Neuronal stem cell (in vitro differentiated cells): ENCODE results near the gene WTIP.
"Not testable (repeated sequence)": the region's sequence is repeated elsewhere in the genome, so short reads cannot be mapped to it uniquely, and the experiment has no call there.

Experiments
- DNase-seq: peaks from one replicate; pipeline ENCODE4 v3.0.0-alpha.2; 2013; ENCODE audit warnings: low spot score
- H2AFZ ChIP-seq: one replicate; pipeline ENCODE4 v1.6.1; 2013; ENCODE audit warnings: mild to moderate bottlenecking, low read length, inconsistent platforms
- H2AK5ac ChIP-seq: 2 replicates; pipeline ENCODE4 v1.6.1; 2013; ENCODE audit warnings: low read depth, mild to moderate bottlenecking, inconsistent platforms, low read length, moderate library complexity, mixed read lengths
- H2BK120ac ChIP-seq: 2 replicates; pipeline ENCODE4 v1.6.1; 2013; ENCODE audit warnings: low read depth, mild to moderate bottlenecking, inconsistent platforms, low read length, moderate library complexity, mixed read lengths
- H2BK12ac ChIP-seq: one replicate; pipeline ENCODE4 v1.6.1; 2013; ENCODE audit warnings: low read length, inconsistent platforms
- H2BK15ac ChIP-seq: 2 replicates; pipeline ENCODE4 v1.6.1; 2013; ENCODE audit warnings: mild to moderate bottlenecking, low read length, inconsistent platforms, mixed read lengths
- H2BK5ac ChIP-seq: one replicate; pipeline ENCODE4 v1.6.1; 2013; ENCODE audit warnings: inconsistent platforms, mild to moderate bottlenecking, low read length, moderate library complexity
- H3K14ac ChIP-seq: one replicate; pipeline ENCODE4 v1.6.1; 2013; ENCODE audit warnings: low read length, inconsistent platforms
- H3K18ac ChIP-seq: 2 replicates; pipeline ENCODE4 v1.6.1; 2013; ENCODE audit warnings: low read length, inconsistent platforms
- H3K23ac ChIP-seq: 2 replicates; pipeline ENCODE4 v1.6.1; 2013; ENCODE audit warnings: low read depth, mild to moderate bottlenecking, mixed read lengths, low read length, inconsistent platforms; ENCODE audit not compliant: poor library complexity
- H3K27ac ChIP-seq: replicated peaks from 3 replicates; pipeline ENCODE4 v1.5.1; 2013; ENCODE audit warnings: low read length, inconsistent platforms
- H3K27me3 ChIP-seq, 3 experiments: 2 replicates each; pipeline ENCODE4 v1.6.1; 2013; ENCODE audit warnings: low read length in 3 of 3, mild to moderate bottlenecking in 2 of 3, inconsistent platforms in 1 of 3, low read depth in 1 of 3, mixed read lengths in 1 of 3, moderate library complexity in 1 of 3; ENCODE audit not compliant: control insufficient read depth in 3 of 3, insufficient read depth in 3 of 3
- H3K36me3 ChIP-seq, 2 donors: replicated peaks in 1 of 2; 2 replicates each; pipeline ENCODE4 v1.6.1; 2013; ENCODE audit warnings: low read length in 2 of 2; ENCODE audit not compliant: control insufficient read depth in 2 of 2, insufficient read depth in 2 of 2
- H3K4ac ChIP-seq: 2 replicates; pipeline ENCODE4 v1.6.1; 2013; ENCODE audit warnings: inconsistent platforms, mild to moderate bottlenecking, low read length, moderate library complexity
- H3K4me1 ChIP-seq, 2 donors: 1 replicate in 1 of 2; 2 replicates in 1 of 2; pipeline ENCODE4 v1.6.1; 2013; ENCODE audit warnings: low read length in 2 of 2, low read depth in 1 of 2; ENCODE audit not compliant: control insufficient read depth in 2 of 2, insufficient read depth in 1 of 2
- H3K4me2 ChIP-seq: one replicate; pipeline ENCODE4 v1.6.1; 2013; ENCODE audit warnings: mild to moderate bottlenecking, low read length, inconsistent platforms; ENCODE audit not compliant: insufficient read depth, poor library complexity, severe bottlenecking
- H3K4me3 ChIP-seq, 2 donors: 2 replicates each; pipeline ENCODE4 v1.5.1; 2013; ENCODE audit warnings: low read length in 2 of 2, mild to moderate bottlenecking in 2 of 2, inconsistent platforms in 1 of 2, moderate library complexity in 1 of 2
- H3K79me1 ChIP-seq: one replicate; pipeline ENCODE4 v1.6.1; 2013; ENCODE audit warnings: low read depth, mild to moderate bottlenecking, inconsistent platforms, low read length, moderate library complexity
- H3K9ac ChIP-seq: one replicate; pipeline ENCODE4 v1.6.1; 2013; ENCODE audit warnings: mild to moderate bottlenecking, low read depth, low read length, inconsistent platforms; ENCODE audit not compliant: poor library complexity
- H3K9me3 ChIP-seq, 2 donors: replicated peaks in 1 of 2; 2 replicates each; pipeline versions ENCODE3 to v1.6.1; 2013; ENCODE audit warnings: low read length in 2 of 2, mild to moderate bottlenecking in 2 of 2, inconsistent platforms in 1 of 2, low read depth in 1 of 2, mixed read lengths in 1 of 2, moderate library complexity in 1 of 2; ENCODE audit not compliant: control insufficient read depth in 2 of 2, insufficient read depth in 1 of 2
- H4K8ac ChIP-seq: one replicate; pipeline ENCODE4 v1.6.1; 2013; ENCODE audit warnings: low read depth, mild to moderate bottlenecking, inconsistent platforms, low read length, moderate library complexity
- H4K91ac ChIP-seq: one replicate; pipeline ENCODE4 v1.6.1; 2013; ENCODE audit warnings: low read length, low read depth, mild to moderate bottlenecking, inconsistent platforms; ENCODE audit not compliant: poor library complexity
- WGBS, 2 donors: extraction: QIAGEN DNeasy Blood & Tissue Kit; methylation state at CpG; one replicate each; pipeline ENCODE4 v1.1.7; 2013; ENCODE audit warnings: missing lambda C conversion rate in 2 of 2, mixed read lengths in 1 of 2; ENCODE audit not compliant: insufficient read length in 2 of 2, insufficient replicate concordance in 1 of 2; ENCODE audit errors: extremely low coverage in 2 of 2; 5-methylcytosine and 5-hydroxymethylcytosine counted together

Gene WTIP

DNA sequence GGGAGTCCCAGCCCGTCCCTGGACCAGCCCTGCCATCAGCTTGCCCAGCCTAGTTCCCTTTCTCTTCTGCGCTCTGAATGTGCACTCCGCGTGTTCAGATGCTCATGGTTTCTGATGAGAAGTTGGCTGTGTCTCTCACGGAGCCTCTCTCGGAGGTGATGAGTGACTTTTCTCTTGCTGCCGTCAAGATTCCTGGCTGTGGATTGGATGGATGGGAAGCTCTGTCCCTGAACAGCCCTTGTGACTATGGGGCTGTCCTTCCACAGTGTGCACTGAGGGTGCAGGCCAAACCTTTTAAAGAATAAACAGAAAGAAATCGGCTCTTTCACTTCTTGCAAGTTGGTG, 24.4 kb downstream of the WTIP start:
- Histone ChIP-seq H2AFZ (no peak overlapping the region), H2BK120ac (no peak overlapping the region), H3K4me1 (peaks cover 0 to 3% of the 10 kb centered on the region in 2 donors)

DNA sequence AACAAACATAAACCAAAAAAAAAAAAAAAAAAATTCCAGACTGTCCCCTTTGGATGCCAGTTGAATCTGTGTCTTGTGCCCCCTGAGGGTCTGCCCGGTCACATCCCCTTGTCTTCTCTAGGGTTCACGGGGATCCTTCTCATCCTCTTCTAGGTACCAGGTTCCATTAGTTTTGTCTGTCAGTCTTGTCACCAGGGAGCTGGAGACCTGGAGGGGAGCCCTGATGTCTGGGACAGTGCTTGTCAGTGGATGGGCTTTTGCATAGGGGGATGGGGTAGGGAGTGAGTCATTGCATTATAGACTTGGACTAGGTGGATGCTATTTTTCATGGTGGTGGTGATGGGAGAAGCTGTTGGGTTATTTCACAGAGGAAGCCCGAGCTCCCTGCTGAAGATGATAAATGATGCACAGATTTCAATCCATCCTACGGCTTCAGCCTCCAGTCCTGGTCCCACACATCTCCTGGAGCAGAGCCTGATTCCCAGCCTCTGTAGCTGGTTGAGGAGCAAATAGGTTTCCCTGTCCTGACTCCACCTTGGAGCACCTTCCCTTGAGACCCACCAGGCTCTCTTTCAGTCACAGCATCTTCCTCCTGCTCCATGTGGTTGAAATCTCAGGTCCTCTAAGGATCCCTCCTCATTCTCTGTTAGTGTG, 26.0 kb downstream of the WTIP start:
- no peak overlapping the region for H3K14ac ChIP-seq
- no peak overlapping the region for H2BK120ac ChIP-seq
- no peak overlapping the region for H3K18ac ChIP-seq
- no peak overlapping the region for H2BK15ac ChIP-seq
- H3K23ac ChIP-seq: no peak overlapping the region
- H3K27ac ChIP-seq: no peak overlapping the region
- no peaks in the 10 kb centered on the region for H3K79me1 ChIP-seq
- no CpG with 5 or more reads among the region's 4 CpGs for WGBS, 2 donors
- DNase-seq: no peak
- peaks cover 0 to 1% of the 10 kb centered on the region in 2 donors for H3K36me3 ChIP-seq
- no peak overlapping the region for H3K9ac ChIP-seq
- no peak overlapping the region for H3K4ac ChIP-seq
- H3K9me3 ChIP-seq: peaks cover 3 to 4% of the 10 kb centered on the region in 2 donors
- no peaks in the 10 kb centered on the region for H3K27me3 ChIP-seq
- no peak overlapping the region for H3K4me3 ChIP-seq
- H2AK5ac ChIP-seq: no peak overlapping the region
- H3K4me1 ChIP-seq: no peaks in the 10 kb centered on the region
- no peak overlapping the region for H3K4me2 ChIP-seq
- no peak overlapping the region for H2BK5ac ChIP-seq
- H2AFZ ChIP-seq: no peak overlapping the region
- H4K91ac ChIP-seq: no peak overlapping the region
- H4K8ac ChIP-seq: no peak overlapping the region
- no peak overlapping the region for H2BK12ac ChIP-seq

More for the DNA sequence above, 24.4 kb downstream of the WTIP start:
- Histone ChIP-seq H3K23ac (no peak overlapping the region), H2BK5ac (no peak overlapping the region), H3K4ac (no peak overlapping the region), H3K27ac (no peak overlapping the region), H3K9me3 (peaks cover 0 to 1% of the 10 kb centered on the region in 2 donors), H2BK15ac (no peak overlapping the region), H4K8ac (no peak overlapping the region), H3K4me3 (no peak overlapping the region), H3K4me2 (no peak overlapping the region), H4K91ac (no peak overlapping the region), H3K36me3 (peaks cover 0 to 1% of the 10 kb centered on the region in 2 donors), H3K9ac (no peak overlapping the region), H2AK5ac (no peak overlapping the region), H3K18ac (no peak overlapping the region), H3K27me3 (no peaks in the 10 kb centered on the region), H3K14ac (no peak overlapping the region), H3K79me1 (no peaks in the 10 kb centered on the region), H2BK12ac (no peak overlapping the region)
- no peak for DNase-seq
- WGBS, 2 donors: no CpG with 5 or more reads among the region's 8 CpGs

DNA sequence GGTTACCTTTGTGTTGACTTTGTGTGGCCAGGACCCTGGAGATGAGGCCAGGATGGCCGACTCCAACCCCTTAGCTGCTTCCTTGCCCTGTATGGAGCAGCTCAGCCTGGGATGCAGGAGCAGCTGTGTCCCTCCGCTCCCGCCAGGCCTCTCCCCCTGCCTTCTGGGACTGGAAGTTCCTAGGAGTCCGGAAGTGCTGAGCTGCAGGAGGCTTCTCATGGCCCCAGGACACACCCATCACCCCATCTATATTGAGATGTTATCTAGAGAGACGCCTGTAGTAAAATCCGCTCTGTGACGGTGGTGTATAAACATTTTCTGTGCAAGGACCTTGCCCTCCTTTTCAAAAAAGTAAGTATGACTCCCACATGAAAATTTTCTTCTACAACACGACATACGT, 27.0 kb downstream of the WTIP start:
- peaks cover 3 to 4% of the 10 kb centered on the region in 2 donors for H3K9me3 ChIP-seq
- H3K18ac ChIP-seq: no peak overlapping the region
- H2AFZ ChIP-seq: no peak overlapping the region
- no CpG with 5 or more reads among the region's 9 CpGs for WGBS, 2 donors
- H3K4ac ChIP-seq: no peak overlapping the region
- H3K23ac ChIP-seq: peak overlapping the region; percentile 68
- H2AK5ac ChIP-seq: no peak overlapping the region
- H3K4me2 ChIP-seq: no peak overlapping the region
- H3K4me3 ChIP-seq: no peak overlapping the region
- no peaks in the 10 kb centered on the region for H3K36me3 ChIP-seq
- no peaks in the 10 kb centered on the region for H3K79me1 ChIP-seq
- no peak overlapping the region for H4K8ac ChIP-seq
- no peak overlapping the region for H3K27ac ChIP-seq
- DNase-seq: no peak
- no peak overlapping the region for H2BK120ac ChIP-seq
- H3K27me3 ChIP-seq: no peaks in the 10 kb centered on the region
- no peak overlapping the region for H3K9ac ChIP-seq
- no peak overlapping the region for H2BK5ac ChIP-seq
- no peak overlapping the region for H2BK12ac ChIP-seq
- H2BK15ac ChIP-seq: no peak overlapping the region
- no peaks in the 10 kb centered on the region for H3K4me1 ChIP-seq
- H4K91ac ChIP-seq: no peak overlapping the region
- no peak overlapping the region for H3K14ac ChIP-seq

DNA sequence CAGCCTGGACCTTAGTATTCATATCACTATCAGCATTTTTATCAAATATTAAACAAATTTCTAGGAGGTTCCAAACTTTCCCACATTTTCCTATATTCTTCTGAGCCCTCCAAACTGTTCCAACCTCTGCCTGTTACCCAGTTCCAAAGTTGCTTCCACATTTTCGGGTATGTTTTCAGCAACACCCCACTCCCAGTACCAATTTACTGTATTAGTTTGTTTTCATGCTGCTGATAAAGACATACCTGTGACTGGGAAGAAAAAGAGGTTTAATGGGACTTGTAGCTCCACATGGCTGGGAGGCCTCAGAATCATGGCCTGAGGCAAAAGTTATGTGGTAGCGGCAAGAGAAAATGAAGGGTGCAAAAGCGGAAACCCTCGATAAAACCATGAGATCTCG, 29.3 kb downstream of the WTIP start:
- not testable (repeated sequence) for H3K27ac ChIP-seq, H2AFZ ChIP-seq, H3K23ac ChIP-seq, H3K18ac ChIP-seq, H3K9ac ChIP-seq, H2BK5ac ChIP-seq, H3K4me3 ChIP-seq, H4K8ac ChIP-seq, H3K4ac ChIP-seq, H3K4me1 ChIP-seq, H3K79me1 ChIP-seq, H2BK15ac ChIP-seq, H3K36me3 ChIP-seq, H2BK120ac ChIP-seq, H4K91ac ChIP-seq, H2AK5ac ChIP-seq, H3K14ac ChIP-seq, H3K4me2 ChIP-seq, H3K27me3 ChIP-seq, H3K9me3 ChIP-seq, H2BK12ac ChIP-seq, DNase-seq
- no CpG with 5 or more reads among the region's 5 CpGs for WGBS, 2 donors
